IPS-18c (cell line): ENCODE measurements around the gene PPM1H.

Experiments
- H3K4me3 ChIP-seq: 2 replicates; pipeline ENCODE4 v1.7.0; 2013; ENCODE audit warnings: low read depth, mild to moderate bottlenecking, low read length, moderate library complexity; ENCODE audit not compliant: insufficient read depth
- H3K9me3 ChIP-seq: one replicate; pipeline ENCODE4 v1.6.1; 2013; ENCODE audit warnings: mild to moderate bottlenecking, low read length, moderate library complexity; ENCODE audit not compliant: control insufficient read depth, insufficient read depth

The PPM1H gene

DNA sequence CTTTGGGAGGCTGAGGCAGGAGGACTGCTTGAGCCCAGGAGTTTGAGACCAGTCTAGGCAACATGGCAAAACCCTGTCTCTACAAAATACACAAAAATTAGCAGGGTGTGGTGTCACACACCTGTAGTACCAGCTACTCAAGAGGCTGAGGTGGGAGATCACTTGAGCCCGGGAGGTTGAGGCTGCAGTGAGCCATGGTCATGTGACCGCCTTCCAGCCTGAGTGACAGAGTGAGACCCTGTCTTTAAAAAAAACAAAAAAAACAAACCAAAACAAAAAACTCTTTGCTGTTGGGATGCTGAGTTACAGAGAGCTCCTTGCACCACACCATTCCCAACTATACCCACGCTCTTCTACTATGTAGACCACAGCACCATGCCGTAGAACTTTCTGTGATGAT is 221.2 kb downstream of the PPM1H start:
- no peak overlapping the region for H3K4me3 ChIP-seq
- peaks cover 2% of the 10 kb centered on the region for H3K9me3 ChIP-seq

DNA sequence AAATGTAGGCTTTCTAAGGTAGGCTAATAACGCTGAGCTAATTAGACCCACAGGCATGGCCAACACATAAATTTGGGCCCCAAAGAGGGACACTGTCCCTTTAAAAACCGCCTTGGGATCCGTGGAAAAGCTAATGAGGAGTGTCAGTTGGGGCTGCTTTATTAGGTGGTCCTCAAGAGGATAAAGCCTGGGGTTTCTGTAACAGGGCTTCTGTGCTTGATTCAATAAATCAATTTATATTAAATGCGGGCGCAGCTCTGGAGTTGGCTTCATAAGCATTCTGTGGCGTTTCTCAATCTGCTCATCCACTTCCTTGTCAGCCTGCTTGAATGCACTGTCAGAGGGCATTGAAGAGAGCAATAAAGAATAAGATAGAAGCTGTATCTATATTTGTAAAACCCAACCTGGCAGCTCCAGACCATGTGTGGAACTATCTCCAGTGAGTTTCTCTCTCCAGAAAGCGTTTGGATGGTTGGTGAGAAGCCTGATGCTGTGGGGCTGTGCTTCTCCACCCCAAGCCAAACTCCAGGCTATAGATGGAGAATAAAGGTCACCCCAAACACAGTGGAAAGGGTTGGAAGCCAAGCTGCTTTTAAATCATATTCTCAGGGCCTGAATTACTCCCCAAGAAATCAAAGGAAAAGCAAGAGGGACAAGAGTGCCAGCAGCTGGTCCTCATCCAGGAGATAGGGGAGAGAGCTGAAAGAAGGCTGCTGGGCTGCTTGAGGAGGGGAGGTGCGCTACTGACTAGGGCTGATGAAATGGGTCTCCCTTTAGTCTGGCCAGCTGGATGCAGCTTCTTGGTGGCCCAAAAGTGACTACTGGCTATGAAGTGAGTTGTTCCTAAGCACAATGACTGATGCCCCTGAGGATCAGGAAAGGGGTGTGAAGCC is 222.0 kb downstream of the PPM1H start:
- Histone ChIP-seq H3K9me3 (peaks cover 2% of the 10 kb centered on the region), H3K4me3 (no peak overlapping the region)

DNA sequence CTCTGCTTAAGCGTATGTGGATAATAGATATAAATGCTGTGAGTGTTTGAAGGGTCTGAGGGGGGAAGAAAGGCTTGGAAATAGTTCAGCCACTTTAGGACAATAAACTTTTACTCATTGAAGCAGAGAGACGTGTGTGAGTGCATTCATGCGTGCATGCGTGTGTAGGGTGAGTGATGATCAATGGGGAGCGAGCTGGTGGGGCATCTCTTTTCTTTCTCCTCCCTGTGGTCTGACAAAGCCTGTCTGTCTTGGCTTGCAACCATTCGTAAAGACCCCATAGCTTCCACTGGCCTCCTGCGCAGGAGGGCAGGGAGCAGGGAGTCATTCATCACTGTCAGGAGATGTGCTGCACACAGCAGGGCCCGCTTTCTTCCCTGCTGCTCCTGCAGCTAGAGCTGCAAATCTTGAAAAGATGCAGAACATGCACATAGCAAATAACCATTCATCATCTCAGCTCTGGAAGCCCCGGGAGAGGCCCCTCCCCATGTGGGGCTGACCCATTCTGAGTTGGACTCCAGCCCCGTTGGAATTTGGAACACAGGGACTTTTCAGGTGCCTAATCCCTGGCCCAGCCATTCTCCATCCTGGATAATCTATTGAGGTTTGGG is 223.2 kb downstream of the PPM1H start:
- Histone ChIP-seq H3K9me3 (peaks cover 2% of the 10 kb centered on the region), H3K4me3 (no peak overlapping the region)

DNA sequence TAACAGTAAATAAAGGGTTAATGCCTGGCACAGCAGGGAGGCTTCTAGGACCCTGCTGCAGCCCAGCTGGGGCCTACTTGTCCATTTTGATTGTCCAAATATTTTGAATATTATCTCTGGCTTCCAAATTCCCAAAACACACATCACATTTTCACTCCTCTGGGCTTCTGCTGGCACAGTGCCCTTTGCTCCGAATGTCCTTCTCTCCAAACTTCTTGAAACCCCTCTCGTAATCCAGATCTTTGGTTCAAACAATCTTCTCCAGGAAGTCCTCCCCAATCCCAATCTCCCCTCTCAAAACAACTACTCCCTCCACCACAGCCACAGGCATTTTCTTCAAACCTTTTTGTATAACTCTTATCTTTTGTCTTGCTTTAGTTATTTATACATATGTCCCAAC is 225.6 kb downstream of the PPM1H start:
- Histone ChIP-seq H3K4me3 (no peak overlapping the region), H3K9me3 (peaks cover 2% of the 10 kb centered on the region)

- Histone ChIP-seq H3K4me3 (no peak overlapping the region), H3K9me3 (peaks cover 2% of the 10 kb centered on the region)
These were observed 227.0 kb downstream of the PPM1H start for GRCh38 chr12:62707939-62708338.

GRCh38 chr12:62705846-62706245 is 229.1 kb downstream of the PPM1H start:
- H3K4me3 ChIP-seq = no peak overlapping the region
- peaks cover 2% of the 10 kb centered on the region for H3K9me3 ChIP-seq

- H3K4me3 ChIP-seq = no peak overlapping the region
- H3K9me3 ChIP-seq = peaks cover under 1% of the 10 kb centered on the region
These were observed 232.0 kb downstream of the PPM1H start for GRCh38 chr12:62703011-62703380.

DNA sequence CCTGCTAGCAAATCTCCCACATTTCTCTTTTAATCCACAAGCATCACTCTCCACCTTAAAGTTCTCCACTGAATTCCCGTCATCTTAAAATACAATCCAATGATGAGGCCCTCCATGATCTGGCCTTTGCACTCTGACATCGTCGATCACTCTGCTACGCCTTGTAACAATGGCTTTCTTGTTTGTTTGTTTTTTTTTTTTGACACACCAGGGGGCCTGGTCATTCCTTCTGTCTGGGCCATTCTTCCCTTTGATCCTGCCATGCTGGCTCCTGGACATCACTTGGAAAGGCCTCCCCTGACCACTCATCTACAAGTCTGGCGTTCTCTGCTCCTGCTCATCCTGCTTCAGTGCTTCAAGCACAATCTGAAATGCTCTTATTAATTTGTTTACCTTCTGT is 233.5 kb downstream of the PPM1H start:
- H3K9me3 ChIP-seq = peaks cover 3% of the 10 kb centered on the region

DNA sequence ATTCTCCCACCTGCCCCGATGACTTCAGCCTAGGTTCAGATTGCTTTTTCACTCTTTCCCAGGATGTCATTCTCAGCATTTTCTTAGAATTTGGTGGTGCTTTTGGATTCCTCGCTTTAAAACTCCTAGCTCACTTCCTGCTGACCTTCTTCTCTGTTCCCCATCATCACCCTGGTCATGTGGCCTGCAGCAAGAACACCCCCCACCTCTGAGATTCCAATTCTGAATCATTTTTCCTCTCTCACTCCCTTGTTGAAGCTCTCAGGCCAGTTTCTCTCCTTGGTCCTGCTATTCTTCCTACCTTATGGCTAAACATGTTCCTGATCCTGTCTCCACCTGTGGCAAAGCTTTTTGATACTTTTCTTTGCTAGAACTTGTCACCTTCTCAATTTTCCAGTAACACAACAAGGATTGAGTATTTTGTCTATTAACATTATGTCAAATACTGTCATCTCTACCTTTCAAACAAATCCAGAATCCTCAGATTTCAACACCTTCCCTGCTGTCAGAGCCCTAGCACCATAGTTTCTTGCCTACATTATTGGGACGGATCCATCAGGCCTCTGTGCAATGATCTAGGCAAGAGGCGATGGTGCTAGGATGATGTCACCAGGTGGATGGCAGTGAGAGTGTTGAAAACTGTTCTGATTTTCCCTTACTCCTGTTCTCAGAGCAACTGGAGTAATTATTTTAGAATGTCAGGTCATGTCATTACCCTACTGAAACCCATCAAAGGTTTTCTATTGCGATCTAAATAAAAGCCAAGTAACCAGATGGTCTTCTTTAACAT is 234.7 kb downstream of the PPM1H start:
- H3K9me3 ChIP-seq = peaks cover 3% of the 10 kb centered on the region
- no peak overlapping the region for H3K4me3 ChIP-seq

More for the DNA sequence above, 233.5 kb downstream of the PPM1H start:
- H3K4me3 ChIP-seq = no peak overlapping the region

- H3K4me3 ChIP-seq = no peak overlapping the region
- peaks cover 6% of the 10 kb centered on the region for H3K9me3 ChIP-seq
These were observed 236.2 kb downstream of the PPM1H start for GRCh38 chr12:62698701-62699101.

DNA sequence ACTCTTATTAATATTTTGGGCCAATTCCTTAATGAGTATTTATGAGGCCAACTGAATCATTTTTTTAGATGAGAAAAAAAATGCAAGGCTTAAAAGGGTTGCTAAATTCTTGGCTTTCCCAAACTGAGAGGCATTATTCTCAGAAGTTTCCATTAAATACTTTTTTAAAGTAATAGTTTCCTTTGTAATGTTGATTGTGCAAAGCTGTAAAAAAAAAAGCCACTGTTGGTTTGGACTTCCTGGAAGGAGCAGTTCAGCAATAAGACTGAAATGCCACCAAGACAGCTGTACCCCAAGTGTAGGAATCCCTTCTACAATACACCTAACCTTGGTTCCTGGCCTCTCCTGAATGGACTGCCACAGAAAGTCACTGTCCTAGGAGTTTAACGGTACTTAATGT is 237.1 kb downstream of the PPM1H start:
- Histone ChIP-seq H3K4me3 (no peak overlapping the region), H3K9me3 (peaks cover 6% of the 10 kb centered on the region)

- Histone ChIP-seq H3K4me3 (no peak overlapping the region), H3K9me3 (peaks cover 6% of the 10 kb centered on the region)
These were observed 239.3 kb downstream of the PPM1H start for GRCh38 chr12:62695696-62696095.

DNA sequence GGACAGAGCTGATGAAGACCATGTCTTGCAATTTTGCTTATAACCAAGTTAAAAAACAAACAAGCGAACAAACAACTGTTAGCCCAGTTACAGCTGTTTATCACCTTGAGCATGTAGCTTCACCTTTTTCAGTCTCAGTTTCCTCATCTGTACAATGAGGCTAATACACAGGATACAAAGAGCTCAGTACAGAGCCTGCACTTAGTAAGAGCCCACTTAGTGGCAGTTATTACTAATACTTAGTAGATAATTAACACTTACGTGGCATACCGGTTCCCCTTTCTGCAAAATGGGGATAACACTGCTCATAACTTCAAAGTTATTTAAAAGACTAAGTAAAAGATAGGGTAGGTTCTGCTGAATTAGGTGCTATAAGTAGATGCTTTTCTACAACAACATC is 240.3 kb downstream of the PPM1H start:
- peaks cover 6% of the 10 kb centered on the region for H3K9me3 ChIP-seq

DNA sequence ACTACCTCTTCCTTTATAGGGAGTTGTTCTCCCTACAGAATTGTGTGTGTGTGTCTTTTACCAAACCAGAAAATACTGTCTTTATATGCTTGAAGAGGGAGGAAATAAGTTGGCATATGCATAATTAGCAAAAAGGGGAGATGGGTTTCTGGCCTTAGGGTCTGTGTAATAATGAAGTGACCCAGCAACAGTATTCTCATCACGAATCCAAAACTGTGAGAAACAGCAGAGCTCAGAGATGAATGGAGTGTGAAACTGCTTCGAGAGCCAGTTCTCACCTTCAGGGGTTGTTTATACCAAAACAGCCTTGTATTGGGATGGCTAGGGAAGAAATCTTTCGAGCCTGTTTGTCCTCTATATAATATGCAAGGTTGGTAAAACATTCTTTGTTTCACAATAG is 240.8 kb downstream of the PPM1H start:
- Histone ChIP-seq H3K4me3 (no peak overlapping the region), H3K9me3 (peaks cover 6% of the 10 kb centered on the region)

More for the DNA sequence above, 240.3 kb downstream of the PPM1H start:
- no peak overlapping the region for H3K4me3 ChIP-seq

DNA sequence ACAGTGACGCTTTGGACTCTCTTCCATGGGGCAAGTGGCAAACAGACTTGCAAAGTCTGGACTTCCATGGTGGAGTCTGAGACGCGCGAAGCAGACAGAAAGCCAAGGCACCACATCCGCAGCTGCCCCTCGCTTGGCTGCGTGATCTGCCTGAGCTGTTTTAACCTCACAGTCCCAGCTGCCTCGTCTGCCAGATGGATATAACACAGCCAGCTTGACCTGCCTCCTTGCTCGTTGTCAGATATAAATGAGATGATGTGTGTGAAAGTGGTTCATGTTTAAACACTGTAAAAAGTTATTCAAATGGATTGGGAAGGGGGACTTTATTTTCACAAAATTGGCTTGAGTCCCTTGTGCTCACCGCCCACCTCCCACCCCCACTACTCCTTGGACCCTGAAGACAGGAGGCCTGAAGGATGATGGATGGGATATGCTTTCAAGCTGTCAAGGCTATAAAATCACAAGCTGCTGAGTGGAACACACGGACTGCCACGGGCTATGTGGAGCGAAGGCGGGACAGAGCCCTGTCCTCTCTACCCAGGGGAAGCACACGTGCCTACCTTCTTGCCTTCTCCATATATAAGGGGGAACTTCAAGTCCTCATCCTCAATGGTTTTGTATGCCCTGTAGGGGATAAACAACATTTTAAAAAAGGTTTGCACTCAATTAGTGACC is 241.4 kb downstream of the PPM1H start:
- Histone ChIP-seq H3K4me3 (no peak overlapping the region), H3K9me3 (peaks cover 6% of the 10 kb centered on the region)

DNA sequence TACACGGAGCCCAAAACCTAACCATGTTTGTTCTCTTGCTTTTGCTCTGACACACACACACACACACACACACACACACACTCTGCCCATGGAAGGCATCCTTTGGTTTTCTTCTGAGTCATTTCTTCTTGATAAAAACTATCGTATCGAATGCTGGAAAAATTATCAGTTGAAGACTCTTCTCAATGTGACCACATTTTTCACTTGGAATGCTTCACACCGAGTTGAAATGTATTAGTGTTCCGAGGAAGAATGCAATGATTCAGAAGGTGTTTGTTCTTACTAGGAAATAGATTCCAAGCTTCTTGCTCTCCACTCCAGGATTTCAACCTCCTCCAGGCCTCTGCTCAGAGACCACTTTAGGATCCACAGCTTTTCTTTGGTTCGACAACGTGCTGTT is 242.1 kb downstream of the PPM1H start:
- Histone ChIP-seq H3K4me3 (no peak overlapping the region), H3K9me3 (peaks cover 4% of the 10 kb centered on the region)

DNA sequence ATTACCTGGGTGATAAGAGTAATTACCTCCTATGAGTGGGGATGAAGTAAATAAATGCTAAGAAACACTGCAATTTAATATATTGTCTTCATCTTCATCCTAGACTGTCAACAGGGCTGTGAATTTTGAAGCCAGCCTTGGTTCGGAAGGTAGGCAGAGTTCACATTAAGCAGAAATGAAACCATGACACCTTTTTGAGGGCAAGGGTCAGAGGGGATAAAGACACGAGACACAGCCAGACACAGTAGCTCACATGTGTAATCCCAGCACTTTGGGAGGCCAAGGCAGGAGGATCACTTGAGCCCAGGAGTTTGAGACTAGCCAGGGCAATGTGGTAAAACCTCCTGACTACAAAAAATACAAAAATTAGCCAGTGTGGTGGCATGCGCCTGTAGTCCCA is 243.6 kb downstream of the PPM1H start:
- Histone ChIP-seq H3K4me3 (no peak overlapping the region), H3K9me3 (peaks cover 3% of the 10 kb centered on the region)
